BLaER1 (cell line): ENCODE results near the gene ATP8A2.
"Not testable (repeated sequence)": the region's sequence is repeated elsewhere in the genome, so short reads cannot be mapped to it uniquely, and the experiment has no call there.

ENCODE experiments used
- H3K27ac ChIP-seq: shearing (Covaris generic); formaldehyde crosslinking; 2 replicates; pipeline ENCODE4 v1.8.1; 2022
- H3K27me3 ChIP-seq: shearing (Covaris generic); formaldehyde crosslinking; 2 replicates; pipeline ENCODE4 v1.8.1; 2022
- H3K36me3 ChIP-seq: shearing (Covaris generic); formaldehyde crosslinking; 2 replicates; pipeline ENCODE4 v1.8.1; 2022
- H3K4me1 ChIP-seq: shearing (Covaris generic); formaldehyde crosslinking; 2 replicates; pipeline ENCODE4 v1.8.1; 2022
- H3K4me2 ChIP-seq: shearing (Covaris generic); formaldehyde crosslinking; 2 replicates; pipeline ENCODE4 v1.8.1; 2022
- H3K4me3 ChIP-seq: shearing (Covaris generic); formaldehyde crosslinking; 2 replicates; pipeline ENCODE4 v1.8.1; 2022
- H3K9ac ChIP-seq: shearing (Covaris generic); formaldehyde crosslinking; 2 replicates; pipeline ENCODE4 v1.8.1; 2022
- H3K9me3 ChIP-seq: shearing (Covaris generic); formaldehyde crosslinking; 2 replicates; pipeline ENCODE4 v1.8.1; 2022
- H4K20me1 ChIP-seq: shearing (Covaris generic); formaldehyde crosslinking; 2 replicates; pipeline ENCODE4 v1.8.1; 2022
- Cebpa-rat ChIP-seq: shearing (Covaris generic); IDR thresholded peaks from 2 replicates; pipeline ENCODE4 v1.8.1; 2022

ATP8A2 gene

DNA sequence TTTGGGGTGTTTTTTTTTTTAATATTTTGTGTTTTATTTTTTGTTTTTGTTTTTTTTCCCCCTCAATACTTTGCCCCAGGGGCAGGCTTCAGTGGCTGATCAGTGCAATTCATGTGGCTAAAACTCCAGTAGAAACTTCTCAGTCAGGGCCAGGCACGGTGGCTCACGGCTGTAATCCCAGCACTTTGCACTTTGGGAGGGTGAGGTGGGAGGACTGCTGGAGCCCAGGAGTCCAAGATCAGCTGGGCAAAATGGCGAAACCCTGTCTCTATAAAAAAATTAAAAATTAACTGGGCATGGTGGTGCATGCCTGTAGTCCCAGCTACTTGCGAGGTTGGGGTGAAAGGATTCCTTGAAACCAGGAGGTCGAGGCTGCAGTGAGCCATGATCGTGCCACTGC is 17.4 kb upstream of the ATP8A2 start:
- TF ChIP-seq Cebpa-rat, result no peak
- no peaks in the 10 kb centered on the region; the same call in 1 of the 2 replicates for H3K9me3 ChIP-seq
- no peak overlapping the region for H3K4me2 ChIP-seq

DNA sequence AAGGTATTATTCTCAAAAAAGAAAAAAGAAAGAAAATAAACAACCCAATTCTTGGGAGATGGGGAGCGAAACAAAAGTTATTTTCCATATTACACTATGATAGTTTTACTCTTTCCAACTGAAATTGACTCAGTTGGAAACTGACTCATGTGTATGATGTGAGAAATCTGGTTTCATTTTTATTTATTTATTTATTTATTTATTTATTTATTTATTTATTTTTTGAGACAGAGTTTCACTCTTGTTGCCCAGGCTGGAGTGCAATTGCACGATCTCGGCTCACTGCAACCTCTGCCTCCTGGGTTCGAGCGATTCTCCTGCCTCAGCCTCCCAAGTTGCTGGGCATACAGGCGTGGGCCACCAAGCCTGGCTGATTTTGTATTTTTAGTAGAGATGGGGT is 11.3 kb upstream of the ATP8A2 start:
- not testable (repeated sequence) for H3K27ac ChIP-seq, H3K36me3 ChIP-seq, H3K9me3 ChIP-seq, H4K20me1 ChIP-seq, H3K27me3 ChIP-seq, H3K4me3 ChIP-seq, H3K4me1 ChIP-seq, H3K4me2 ChIP-seq, H3K9ac ChIP-seq

More for the DNA sequence above, 17.4 kb upstream of the ATP8A2 start:
- no peak overlapping the region for H3K4me3 ChIP-seq
- H3K4me1 ChIP-seq, result no peaks in the 10 kb centered on the region
- H4K20me1 ChIP-seq, result no peaks in the 10 kb centered on the region
- no peak overlapping the region for H3K27ac ChIP-seq
- H3K36me3 ChIP-seq, result no peaks in the 10 kb centered on the region
- H3K27me3 ChIP-seq, result no peaks in the 10 kb centered on the region
- no peak overlapping the region for H3K9ac ChIP-seq

DNA sequence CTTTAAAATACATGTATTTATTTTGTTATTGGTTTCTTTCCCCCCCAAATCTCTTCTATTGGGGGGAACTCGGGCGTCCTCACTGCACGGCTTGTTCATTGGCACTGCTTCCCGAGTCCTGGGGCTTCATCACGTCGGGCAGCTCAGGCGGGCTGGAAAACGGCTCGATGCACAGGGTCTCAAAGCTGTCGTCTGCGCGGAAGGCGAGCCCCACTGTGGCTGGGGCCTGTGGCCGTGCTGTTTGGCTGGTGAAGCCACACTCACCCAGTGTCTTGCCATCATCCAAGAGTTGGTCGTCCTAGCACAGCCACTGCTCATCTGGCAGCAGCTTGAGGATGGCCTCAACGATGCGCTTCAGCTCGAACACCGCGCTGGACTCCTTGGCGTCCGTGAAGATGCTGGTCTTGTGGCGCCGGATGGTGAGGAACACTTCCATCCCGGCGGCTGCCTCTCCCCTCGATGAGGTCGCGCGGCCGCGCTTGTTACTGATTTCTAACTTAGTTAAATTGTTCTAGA is 6.0 kb upstream of the ATP8A2 start:
- Histone ChIP-seq H3K9me3 (no peaks in the 10 kb centered on the region), H3K36me3 (no peaks in the 10 kb centered on the region), H3K27ac (no peak overlapping the region), H3K4me1 (no peaks in the 10 kb centered on the region), H3K4me3 (no peak overlapping the region), H3K4me2 (no peak overlapping the region), H3K9ac (no peak overlapping the region), H4K20me1 (no peaks in the 10 kb centered on the region), H3K27me3 (peaks cover under 1% of the 10 kb centered on the region; the same call in 1 of the 2 replicates)
- TF ChIP-seq Cebpa-rat, result no peak

DNA sequence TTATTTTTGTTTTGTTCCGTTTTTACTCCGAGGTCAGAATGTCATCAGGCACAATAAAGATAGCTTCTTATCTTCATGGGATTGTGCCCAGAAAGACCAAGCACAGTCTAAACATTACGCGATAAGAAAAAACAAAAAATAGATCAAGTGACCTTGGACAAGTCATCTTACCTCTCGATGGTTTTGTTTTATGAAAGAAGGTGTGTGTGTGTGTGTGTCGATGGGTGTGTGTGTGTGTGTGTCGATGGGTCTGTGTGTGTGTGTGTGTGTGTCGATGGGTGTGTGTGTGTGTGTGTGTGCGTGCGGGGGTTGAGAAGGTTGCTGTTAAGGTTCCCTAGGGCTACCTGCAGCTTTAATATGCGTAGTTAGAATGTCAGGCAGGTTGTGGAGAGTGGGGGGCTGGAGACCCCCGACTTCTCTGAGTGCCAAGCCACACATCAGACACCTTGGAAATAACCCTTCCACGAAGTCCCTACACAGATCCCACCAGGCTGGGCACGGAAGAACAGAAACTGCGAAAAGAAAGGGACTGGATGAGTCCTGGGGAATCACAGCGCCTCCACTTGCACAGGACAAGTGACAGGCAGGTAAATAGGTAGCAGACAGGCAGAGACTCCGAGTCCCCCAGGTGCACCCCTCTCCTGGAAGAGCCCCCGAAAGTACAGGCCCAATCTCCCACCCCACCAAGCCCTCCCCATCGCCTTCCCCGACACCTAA is 458 bp upstream of the ATP8A2 start:
- Histone ChIP-seq H3K9ac (no peak overlapping the region), H3K4me1 (no peaks in the 10 kb centered on the region), H3K4me3 (no peak overlapping the region), H3K27me3 (peaks cover 47% of the 10 kb centered on the region), H3K36me3 (no peaks in the 10 kb centered on the region), H3K9me3 (peaks cover 18% of the 10 kb centered on the region), H3K27ac (no peak overlapping the region), H3K4me2 (no peak overlapping the region), H4K20me1 (no peaks in the 10 kb centered on the region)
- TF ChIP-seq Cebpa-rat, result no peak

DNA sequence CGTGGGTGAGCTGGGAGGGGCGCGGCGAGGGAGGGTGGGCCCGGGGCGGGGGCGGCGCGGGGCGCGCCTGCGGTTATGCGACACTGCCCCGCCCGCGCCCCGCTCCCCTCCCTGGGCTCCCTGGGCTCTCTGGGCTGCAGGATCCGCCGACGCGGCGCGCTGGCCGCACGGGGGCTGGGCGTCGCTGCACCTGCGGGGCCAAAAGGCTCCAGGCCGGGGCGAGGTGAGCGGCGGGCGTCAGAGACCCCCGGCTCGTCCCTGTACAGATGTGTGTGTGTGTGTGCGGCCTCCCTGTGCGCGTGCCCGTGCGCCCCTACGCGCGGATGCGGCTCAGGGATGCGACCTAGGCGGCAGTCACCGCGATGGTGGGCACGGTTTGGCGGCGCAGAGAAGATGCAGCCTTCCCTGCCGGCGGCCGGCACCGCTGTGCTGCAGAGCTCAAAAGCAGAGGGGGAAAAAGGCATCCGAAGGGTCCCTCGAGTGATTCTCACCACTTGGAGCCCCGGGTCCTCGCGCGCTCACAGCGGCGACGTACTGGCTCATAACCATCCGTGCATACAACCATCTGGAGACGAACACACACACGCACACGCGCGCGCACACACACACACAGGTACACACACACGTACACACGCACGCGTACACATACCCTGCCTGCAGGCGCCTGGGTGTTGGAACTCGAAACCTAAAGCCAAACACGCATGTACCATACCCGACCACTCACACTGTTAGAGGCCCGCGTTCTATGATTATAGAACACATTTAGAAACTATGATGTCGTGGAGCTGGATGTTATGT is 709 bp downstream of the ATP8A2 start:
- no peaks in the 10 kb centered on the region for H4K20me1 ChIP-seq
- H3K9me3 ChIP-seq, result peaks cover 18% of the 10 kb centered on the region
- no peak overlapping the region for H3K27ac ChIP-seq
- H3K9ac ChIP-seq, result no peak overlapping the region
- H3K4me1 ChIP-seq, result no peaks in the 10 kb centered on the region
- H3K36me3 ChIP-seq, result no peaks in the 10 kb centered on the region
- H3K4me3 ChIP-seq, result no peak overlapping the region
- no peak overlapping the region for H3K4me2 ChIP-seq
- H3K27me3 ChIP-seq, result peaks cover 47% of the 10 kb centered on the region
- no peak for TF ChIP-seq Cebpa-rat

DNA sequence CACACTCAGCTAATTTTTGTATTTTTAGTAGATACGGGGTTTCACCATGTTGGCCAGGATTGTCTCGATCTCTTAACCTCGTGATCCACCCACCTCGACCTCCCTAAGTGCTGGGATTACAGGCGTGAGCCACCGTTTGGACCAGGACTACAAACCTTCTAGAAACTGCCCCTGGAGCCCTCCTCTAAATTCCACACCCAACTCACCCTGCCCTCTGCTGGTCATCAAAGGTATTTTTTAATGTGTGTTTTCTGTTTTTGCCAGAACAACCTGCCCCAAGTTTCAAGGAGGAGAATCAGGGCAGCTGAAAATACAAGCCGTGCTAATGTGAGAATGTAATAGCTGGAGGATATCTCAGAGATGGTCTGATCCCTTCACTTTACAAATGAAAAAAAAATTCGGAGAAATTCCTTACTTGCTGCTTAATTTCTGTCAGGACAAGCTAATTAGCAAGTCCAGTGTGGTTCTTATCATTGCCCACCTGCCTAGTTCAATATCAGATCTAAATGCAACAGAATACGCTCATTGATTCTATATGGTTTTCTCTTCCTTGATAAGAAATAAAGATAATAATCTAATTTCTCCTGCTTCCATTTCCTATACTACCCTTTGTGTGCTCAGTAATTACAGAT is 4.1 kb downstream of the ATP8A2 start:
- Histone ChIP-seq H3K27me3 (peaks cover 46% of the 10 kb centered on the region), H3K27ac (no peak overlapping the region), H4K20me1 (no peaks in the 10 kb centered on the region), H3K36me3 (no peaks in the 10 kb centered on the region), H3K4me3 (no peak overlapping the region), H3K4me2 (no peak overlapping the region), H3K9ac (no peak overlapping the region), H3K4me1 (no peaks in the 10 kb centered on the region), H3K9me3 (peaks cover 18% of the 10 kb centered on the region)
- no peak for TF ChIP-seq Cebpa-rat

DNA sequence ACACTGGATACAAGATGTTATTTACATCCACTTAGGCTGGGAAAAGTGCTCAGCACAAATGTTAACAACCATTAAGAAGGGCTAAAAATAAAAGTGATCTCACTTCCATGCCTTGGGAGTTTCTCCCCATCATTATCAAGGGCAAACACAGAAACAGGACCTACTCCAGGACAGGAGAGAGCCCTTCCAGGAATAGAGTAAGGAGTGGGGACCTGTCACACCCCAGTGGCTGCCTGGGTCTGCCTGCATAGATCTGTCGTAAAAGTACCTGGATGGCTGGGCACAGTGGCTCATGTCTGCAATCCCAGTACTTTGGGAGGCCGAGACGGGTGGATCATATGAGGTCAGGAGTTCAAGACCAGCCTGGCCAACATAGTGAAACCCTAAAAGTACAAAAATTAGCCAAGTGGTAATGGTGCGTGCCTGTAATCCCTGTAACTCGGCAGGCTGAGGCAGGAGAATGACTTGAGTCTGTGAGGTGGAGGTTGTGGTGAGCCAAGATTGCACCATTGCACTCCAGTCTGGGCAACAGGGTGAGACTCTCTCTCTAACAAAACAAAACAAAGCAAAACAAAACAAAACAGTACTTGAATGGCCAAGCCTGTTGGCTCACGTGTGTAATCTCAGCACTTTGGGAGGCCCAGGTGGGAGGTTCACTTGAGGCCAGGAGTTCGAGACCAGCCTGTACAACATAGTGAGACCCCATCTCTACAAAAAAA is 5.6 kb downstream of the ATP8A2 start:
- H3K4me1 ChIP-seq, result no peaks in the 10 kb centered on the region
- H3K9me3 ChIP-seq, result peaks cover 6% of the 10 kb centered on the region
- no peak overlapping the region for H3K4me3 ChIP-seq
- H3K27ac ChIP-seq, result no peak overlapping the region
- no peaks in the 10 kb centered on the region for H4K20me1 ChIP-seq
- no peaks in the 10 kb centered on the region for H3K36me3 ChIP-seq
- H3K4me2 ChIP-seq, result no peak overlapping the region
- H3K27me3 ChIP-seq, result peaks cover 30% of the 10 kb centered on the region
- TF ChIP-seq Cebpa-rat, result no peak
- no peak overlapping the region for H3K9ac ChIP-seq

DNA sequence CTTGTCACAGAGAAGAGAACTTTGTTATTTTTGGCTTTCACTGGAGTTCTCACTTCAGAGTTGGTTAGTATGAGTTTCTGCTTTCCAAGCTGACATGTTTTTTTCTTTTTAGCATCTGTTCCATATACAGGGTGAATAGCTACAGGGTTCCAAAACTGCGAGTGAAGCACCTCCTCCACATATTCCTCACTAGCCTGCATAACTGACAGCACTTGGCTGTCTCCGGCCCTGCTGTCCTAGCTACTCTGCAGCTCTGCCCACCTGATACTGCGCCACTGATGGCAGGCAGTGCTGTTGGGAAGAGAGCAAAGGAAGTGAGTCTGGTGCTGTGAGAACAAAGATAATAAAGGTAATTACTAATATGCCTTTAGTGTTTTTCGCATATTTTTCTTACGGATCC is 6.8 kb downstream of the ATP8A2 start:
- H3K9me3 ChIP-seq, result no peaks in the 10 kb centered on the region
- no peaks in the 10 kb centered on the region for H3K4me1 ChIP-seq
- no peaks in the 10 kb centered on the region for H3K36me3 ChIP-seq
- no peaks in the 10 kb centered on the region for H4K20me1 ChIP-seq
- no peak overlapping the region for H3K4me3 ChIP-seq
- H3K27ac ChIP-seq, result no peak overlapping the region
- TF ChIP-seq Cebpa-rat, result no peak
- peaks cover 19% of the 10 kb centered on the region for H3K27me3 ChIP-seq
- H3K9ac ChIP-seq, result no peak overlapping the region
- H3K4me2 ChIP-seq, result no peak overlapping the region

DNA sequence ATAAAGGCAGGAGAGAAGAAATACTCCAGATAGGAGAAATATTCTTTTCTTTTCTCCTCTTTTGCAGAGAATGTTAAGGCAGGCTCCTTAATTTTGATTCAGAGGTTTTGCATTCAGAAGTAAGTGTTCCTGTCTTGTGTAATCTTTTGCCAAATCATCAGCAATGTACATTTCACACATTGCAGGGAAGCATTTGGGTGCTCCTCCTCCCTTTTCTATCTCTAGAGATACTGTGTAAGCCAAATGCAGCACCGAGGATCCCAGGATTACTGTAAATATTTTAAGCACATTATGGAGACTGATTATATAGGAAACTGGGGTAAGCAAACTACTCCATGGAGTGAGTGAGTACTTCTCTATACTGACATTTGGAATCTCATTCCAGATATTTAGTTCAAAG is 7.2 kb downstream of the ATP8A2 start:
- H3K27me3 ChIP-seq, result peaks cover 14% of the 10 kb centered on the region
- no peak overlapping the region for H3K9ac ChIP-seq
- no peak overlapping the region for H3K4me3 ChIP-seq
- TF ChIP-seq Cebpa-rat, result no peak
- H3K9me3 ChIP-seq, result no peaks in the 10 kb centered on the region
- H3K27ac ChIP-seq, result no peak overlapping the region
- no peaks in the 10 kb centered on the region for H4K20me1 ChIP-seq
- no peak overlapping the region for H3K4me2 ChIP-seq
- H3K4me1 ChIP-seq, result no peaks in the 10 kb centered on the region
- H3K36me3 ChIP-seq, result no peaks in the 10 kb centered on the region
